ENCODE data around the gene MED22.

- TF ChIP-seq CTCF (conservative IDR thresholded peaks at IDR 0.05 in 1 of 2, IDR thresholded peaks at IDR 0.05 in 1 of 2; ENCODE audit: low read depth in 1 of 2, low read length in 2 of 2) (no peak), EZH2 (IDR thresholded peaks at IDR 0.05; ENCODE audit: low read length, missing control alignments) (no peak)
Measured at GRCh38 chr9:133394687-133395271, 46.8 kb upstream of the MED22 start.
